Omental fat pad (tissue), 4 donors: Measurements from ENCODE around the gene CYYR1. TPM values are rescaled to one million over a fixed set of nuclear protein-coding genes. Genes with fewer than 3 reads are reported as not detected.

Experiments used
- ATAC-seq: fragments of 150-250 bp; one replicate; pipeline ENCODE4 v1.9.1; 2016; ENCODE audit warnings: mild to moderate bottlenecking, moderate library complexity; ENCODE audit not compliant: low FRiP score
- DNase-seq: peaks from one replicate; pipeline ENCODE4 v3.0.0-alpha.2; 2019; ENCODE audit warnings: low spot score
- total RNA-seq, 4 donors: library from RNA; depleted of rRNA; stranded (reverse); fragments of >200 nt; gene quantifications; one replicate each; pipeline ENCODE4 v1.1.0, GENCODE V29; 2016
- TF ChIP-seq, protein P1 (sequence below), 3 donors: fragments of 450-650 bp; IDR thresholded peaks; one replicate each; pipeline ENCODE4 v1.5.1; 2016 to 2017; ENCODE audit warnings: antibody characterized with exemption in 3 of 3, mild to moderate bottlenecking in 3 of 3, moderate library complexity in 2 of 3

The CYYR1 gene
- total RNA-seq, 4 donors from 2014 or later = 14.3 to 72.8 (median 20.4) TPM

GRCh38 chr21:26555540-26556146 lies 17.4 kb downstream of the CYYR1 start:
- TF ChIP-seq, protein P1, sequence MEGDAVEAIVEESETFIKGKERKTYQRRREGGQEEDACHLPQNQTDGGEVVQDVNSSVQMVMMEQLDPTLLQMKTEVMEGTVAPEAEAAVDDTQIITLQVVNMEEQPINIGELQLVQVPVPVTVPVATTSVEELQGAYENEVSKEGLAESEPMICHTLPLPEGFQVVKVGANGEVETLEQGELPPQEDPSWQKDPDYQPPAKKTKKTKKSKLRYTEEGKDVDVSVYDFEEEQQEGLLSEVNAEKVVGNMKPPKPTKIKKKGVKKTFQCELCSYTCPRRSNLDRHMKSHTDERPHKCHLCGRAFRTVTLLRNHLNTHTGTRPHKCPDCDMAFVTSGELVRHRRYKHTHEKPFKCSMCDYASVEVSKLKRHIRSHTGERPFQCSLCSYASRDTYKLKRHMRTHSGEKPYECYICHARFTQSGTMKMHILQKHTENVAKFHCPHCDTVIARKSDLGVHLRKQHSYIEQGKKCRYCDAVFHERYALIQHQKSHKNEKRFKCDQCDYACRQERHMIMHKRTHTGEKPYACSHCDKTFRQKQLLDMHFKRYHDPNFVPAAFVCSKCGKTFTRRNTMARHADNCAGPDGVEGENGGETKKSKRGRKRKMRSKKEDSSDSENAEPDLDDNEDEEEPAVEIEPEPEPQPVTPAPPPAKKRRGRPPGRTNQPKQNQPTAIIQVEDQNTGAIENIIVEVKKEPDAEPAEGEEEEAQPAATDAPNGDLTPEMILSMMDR (IDR thresholded peaks at IDR 0.05) = no peak
- no peak for ATAC-seq
- DNase-seq = no peak

DNA sequence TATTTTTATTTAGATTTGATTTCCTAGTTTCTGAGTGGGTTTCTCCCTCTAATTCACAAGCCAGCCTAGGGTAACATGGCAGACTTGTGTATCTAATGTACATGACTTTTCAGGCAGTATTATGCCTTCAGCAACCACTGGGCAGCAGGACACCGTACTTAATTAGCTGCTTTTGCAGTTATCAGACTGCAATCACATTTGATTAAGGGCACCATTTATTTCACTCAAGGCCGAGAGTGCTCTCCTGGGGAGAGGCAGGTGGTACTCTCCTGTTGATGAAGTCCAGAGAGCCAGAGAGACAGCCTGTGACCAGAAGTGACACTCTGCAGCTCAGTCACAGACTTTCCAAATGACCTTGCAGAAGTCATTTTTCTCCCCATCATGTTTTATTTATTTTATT lies 18.7 kb downstream of the CYYR1 start:
- TF ChIP-seq, protein P1 (IDR thresholded peaks at IDR 0.05) = no peak
- DNase-seq = no peak
- ATAC-seq = no peak

GRCh38 chr21:26553898-26554297 lies 19.2 kb downstream of the CYYR1 start:
- ATAC-seq (no peak), DNase-seq (no peak)
- TF ChIP-seq, protein P1 (IDR thresholded peaks at IDR 0.05) = no peak

DNA sequence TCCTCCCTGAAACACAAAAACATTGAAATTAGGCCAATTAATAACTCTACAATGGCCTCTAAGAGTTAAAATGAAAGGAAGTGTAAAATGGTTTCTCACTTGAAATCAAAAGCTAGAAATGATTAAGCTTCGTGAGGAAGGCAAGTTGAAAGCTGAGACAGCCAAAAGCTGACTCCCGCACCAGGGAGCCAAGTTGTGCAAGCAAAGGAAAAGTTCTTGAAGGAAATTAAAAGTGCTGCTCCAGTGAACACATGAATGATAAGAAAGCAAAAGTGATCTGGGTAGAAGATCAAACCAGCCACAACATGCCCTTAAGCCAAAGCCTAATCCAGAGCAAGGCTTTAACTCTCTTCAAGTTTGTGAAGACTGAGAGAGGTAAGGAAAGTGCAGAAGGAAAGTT lies 22.8 kb downstream of the CYYR1 start:
- no peak for DNase-seq
- no peak for ATAC-seq
- TF ChIP-seq, protein P1 (IDR thresholded peaks at IDR 0.05) = no peak

DNA sequence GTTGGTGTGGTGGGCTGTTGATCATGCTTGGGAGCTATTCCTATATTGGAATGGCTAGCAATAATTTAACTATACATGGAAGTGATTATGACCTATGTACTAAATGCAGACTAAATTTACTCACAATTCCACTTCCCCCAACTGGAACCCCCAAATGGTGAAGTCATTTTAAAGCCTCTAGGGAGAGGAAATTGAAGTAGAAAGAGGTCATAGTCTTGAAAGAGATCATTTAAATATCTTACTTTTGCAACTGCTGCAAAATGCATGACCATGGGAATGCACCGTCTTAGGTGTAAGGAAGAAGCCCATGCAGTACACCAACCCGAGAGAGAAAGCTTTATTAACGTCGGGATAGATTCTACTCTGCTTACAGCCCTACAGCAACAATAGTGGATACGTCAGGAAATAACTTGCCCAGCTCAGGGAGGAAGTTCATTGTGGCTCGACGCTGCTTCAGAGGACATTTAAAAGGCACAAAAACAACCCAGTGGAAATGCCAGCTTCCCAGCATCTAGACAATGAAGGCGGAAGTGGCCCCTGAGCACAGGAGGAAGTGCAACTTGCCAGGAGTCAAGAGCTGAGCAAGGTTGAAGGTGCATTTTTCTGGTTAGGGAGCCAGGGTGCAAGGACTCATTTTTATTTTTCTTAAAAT lies 26.5 kb downstream of the CYYR1 start:
- ATAC-seq (no peak), DNase-seq (no peak)
- TF ChIP-seq, protein P1 (IDR thresholded peaks at IDR 0.05) = no peak

DNA sequence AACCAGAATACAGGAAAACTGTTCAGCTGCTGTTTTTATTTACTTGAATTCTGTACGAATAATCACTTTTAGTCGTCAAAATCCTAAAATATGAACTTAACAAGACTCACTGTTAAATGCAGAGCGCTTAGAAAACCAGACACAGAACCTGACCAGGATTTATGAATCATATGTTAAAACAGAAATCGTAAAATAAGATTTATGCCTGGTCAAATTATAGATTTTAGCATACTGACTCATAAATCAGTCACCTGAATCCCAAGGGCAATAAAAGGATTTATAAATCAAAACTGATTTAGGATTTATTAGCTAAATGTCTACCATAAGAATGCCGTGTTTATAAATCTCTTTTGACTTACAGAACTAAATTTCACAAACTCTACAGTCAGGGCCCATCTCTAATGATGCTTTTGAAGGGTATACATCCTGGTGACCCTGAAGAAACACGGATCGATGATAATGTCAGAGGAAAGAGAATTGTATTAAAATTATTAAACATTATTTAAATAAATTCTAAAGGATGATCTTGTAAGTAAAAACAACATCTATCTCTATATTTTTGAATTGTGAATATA lies 28.8 kb downstream of the CYYR1 start:
- no peak for DNase-seq
- TF ChIP-seq, protein P1 (IDR thresholded peaks at IDR 0.05) = no peak
- no peak for ATAC-seq

DNA sequence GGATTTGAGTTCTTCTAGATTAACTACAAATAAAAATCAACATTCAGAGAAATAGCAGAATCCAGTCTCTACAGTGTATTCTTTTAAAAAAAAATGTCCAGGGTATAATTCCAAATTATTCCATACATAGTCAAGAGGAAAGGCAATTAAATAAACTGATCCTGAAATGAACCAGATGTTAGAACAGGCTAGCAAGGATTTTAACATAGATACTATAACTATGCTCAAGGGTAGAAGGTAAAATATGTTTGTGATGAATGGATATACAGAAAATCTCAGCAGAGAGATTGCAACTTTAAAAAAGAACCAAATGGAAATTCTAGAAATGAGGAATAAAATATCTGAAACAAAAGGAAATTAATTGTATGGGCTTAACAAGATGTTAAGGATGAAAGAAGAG lies 32.4 kb downstream of the CYYR1 start:
- DNase-seq (no peak), ATAC-seq (no peak)
- TF ChIP-seq, protein P1 (IDR thresholded peaks at IDR 0.05) = no peak
